Vagina (tissue), 2 donors: ENCODE measurements around the gene C7orf57. TPM values are rescaled to one million over a fixed set of nuclear protein-coding genes. Genes with fewer than 3 reads are reported as not detected.

ENCODE experiments used
- DNase-seq, 2 donors: peaks; one replicate each; pipeline ENCODE4 v3.0.0-alpha.2; 2017; ENCODE audit errors: extremely low spot score in 2 of 2
- H3K27ac ChIP-seq: fragments of 200-600 bp; sonication (generic); one replicate; pipeline ENCODE4 v1.5.1; 2019
- H3K27me3 ChIP-seq: fragments of 200-600 bp; sonication (generic); one replicate; pipeline ENCODE4 v1.5.1; 2019
- H3K36me3 ChIP-seq, 2 donors: fragments of 200-600 bp; sonication (generic); one replicate each; pipeline ENCODE4 v1.5.1; 2017 to 2019
- H3K4me1 ChIP-seq: fragments of 200-600 bp; sonication (generic); one replicate; pipeline ENCODE4 v1.5.1; 2019
- H3K4me3 ChIP-seq, 2 donors: fragments of 200-600 bp; sonication (generic); 1 replicate in 1 of 2; 2 replicates in 1 of 2; pipeline ENCODE4 v1.5.1; 2016 to 2019
- H3K9me3 ChIP-seq: fragments of 200-600 bp; sonication (generic); one replicate; pipeline ENCODE4 v1.5.1; 2019
- POLR2A ChIP-seq, 2 donors: fragments of 450-650 bp; IDR thresholded peaks; one replicate each; pipeline ENCODE4 v1.6.1; 2017; ENCODE audit warnings: antibody characterized with exemption in 2 of 2, mild to moderate bottlenecking in 2 of 2, moderate library complexity in 2 of 2
- POLR2AphosphoS5 ChIP-seq, 2 donors: sonication (generic); formaldehyde crosslinking; IDR thresholded peaks; one replicate each; pipeline ENCODE4 v1.9.0; 2017; ENCODE audit warnings: antibody characterized with exemption in 2 of 2, mild to moderate bottlenecking in 2 of 2, low read depth in 1 of 2; ENCODE audit not compliant: insufficient read depth in 1 of 2
- intact Hi-C: fragments of 100-400 bp; cut with DNase I; formaldehyde crosslinking; loops from one replicate; pipeline ENCODE4 v1.15.1; 2023
- total RNA-seq: library from RNA; depleted of rRNA; stranded (reverse); fragments of >200 nt; gene quantifications from one replicate; pipeline ENCODE4 v1.2.3, GENCODE V29; 2016
- TF ChIP-seq, protein P1 (sequence below), 3 experiments: fragments of 450-650 bp in 2 of 3; fragments of 200-600 bp in 1 of 3; sonication (generic) in 1 of 3; IDR thresholded peaks; one replicate each; pipeline ENCODE4 v1.5.1; 2017 to 2019; ENCODE audit warnings: antibody characterized with exemption in 3 of 3, mild to moderate bottlenecking in 2 of 3, moderate library complexity in 2 of 3

The C7orf57 gene
- total RNA-seq, 1 donor from 2014 or later: not detected

DNA sequence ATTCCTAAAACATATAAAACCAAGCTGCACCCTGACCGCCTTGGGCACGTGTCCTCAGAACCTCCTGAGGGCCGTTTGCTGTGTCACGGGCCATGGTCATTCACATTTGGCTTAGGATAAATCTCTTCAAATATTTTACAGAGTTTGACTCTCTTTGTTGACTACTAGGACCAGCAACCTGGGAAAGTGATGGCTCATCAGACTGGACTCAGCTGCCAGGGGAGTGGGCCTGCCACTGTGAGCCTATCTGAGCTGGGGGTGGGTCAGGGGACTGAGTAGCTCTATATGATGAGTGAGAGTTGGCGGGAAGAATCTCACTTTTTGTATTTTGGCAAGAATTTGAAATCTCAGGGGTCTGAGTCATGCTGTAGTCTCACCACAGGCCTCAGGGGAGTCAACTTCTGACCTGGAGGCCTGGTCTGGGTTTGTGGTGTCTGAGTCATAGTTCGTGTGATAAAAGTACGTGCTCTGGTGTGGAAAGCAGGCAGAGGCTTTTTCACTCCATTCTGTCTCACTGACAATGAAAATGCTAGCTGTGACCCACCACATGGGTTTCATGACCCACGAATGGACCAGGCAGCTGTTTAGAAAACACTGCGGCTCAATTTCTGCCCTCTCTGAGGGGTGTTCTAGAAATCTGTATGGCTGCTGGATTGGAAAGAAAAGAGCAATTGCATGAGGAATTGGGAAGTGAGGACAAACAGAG is 49.5 kb downstream of the C7orf57 start:
- Histone ChIP-seq H3K4me3 (no peak overlapping the region), H3K27ac (peak overlapping the region; percentile 76), H3K36me3 (no peaks in the 10 kb centered on the region), H3K9me3 (no peaks in the 10 kb centered on the region), H3K27me3 (no peaks in the 10 kb centered on the region), H3K4me1 (peaks cover 21% of the 10 kb centered on the region)
- intact Hi-C loops: no loop called here
- DNase-seq: peak in 1 of 2 donors; percentile 96
- TF ChIP-seq, protein P1, sequence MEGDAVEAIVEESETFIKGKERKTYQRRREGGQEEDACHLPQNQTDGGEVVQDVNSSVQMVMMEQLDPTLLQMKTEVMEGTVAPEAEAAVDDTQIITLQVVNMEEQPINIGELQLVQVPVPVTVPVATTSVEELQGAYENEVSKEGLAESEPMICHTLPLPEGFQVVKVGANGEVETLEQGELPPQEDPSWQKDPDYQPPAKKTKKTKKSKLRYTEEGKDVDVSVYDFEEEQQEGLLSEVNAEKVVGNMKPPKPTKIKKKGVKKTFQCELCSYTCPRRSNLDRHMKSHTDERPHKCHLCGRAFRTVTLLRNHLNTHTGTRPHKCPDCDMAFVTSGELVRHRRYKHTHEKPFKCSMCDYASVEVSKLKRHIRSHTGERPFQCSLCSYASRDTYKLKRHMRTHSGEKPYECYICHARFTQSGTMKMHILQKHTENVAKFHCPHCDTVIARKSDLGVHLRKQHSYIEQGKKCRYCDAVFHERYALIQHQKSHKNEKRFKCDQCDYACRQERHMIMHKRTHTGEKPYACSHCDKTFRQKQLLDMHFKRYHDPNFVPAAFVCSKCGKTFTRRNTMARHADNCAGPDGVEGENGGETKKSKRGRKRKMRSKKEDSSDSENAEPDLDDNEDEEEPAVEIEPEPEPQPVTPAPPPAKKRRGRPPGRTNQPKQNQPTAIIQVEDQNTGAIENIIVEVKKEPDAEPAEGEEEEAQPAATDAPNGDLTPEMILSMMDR (IDR thresholded peaks at IDR 0.05): no peak
- TF ChIP-seq POLR2AphosphoS5 (IDR thresholded peaks at IDR 0.05; ENCODE audit: insufficient read depth in 1 of 2, low read depth in 1 of 2): peak; percentile 51 to 83

DNA sequence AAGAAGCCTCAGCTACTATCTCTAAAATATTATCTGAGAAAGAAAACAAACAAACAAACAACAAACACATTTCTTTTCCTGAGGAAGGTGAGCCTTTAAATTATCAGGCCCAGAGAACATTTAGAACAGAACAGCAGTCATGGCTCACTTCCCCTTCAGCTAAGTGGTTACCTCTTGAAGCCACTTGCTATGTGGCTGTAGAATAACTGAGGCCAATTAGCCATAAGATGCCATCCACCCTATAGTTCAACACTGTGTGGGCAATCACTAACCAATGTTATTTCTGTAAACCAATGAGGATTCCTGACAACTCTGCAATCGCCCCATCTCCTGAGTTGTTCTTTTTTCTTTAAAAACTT is 50.1 kb downstream of the C7orf57 start:
- Histone ChIP-seq H3K27ac (peak overlapping the region; percentile 76), H3K27me3 (no peaks in the 10 kb centered on the region), H3K36me3 (no peaks in the 10 kb centered on the region), H3K4me1 (peaks cover 27% of the 10 kb centered on the region), H3K9me3 (no peaks in the 10 kb centered on the region), H3K4me3 (no peak overlapping the region)
- no peak for TF ChIP-seq POLR2A (IDR thresholded peaks at IDR 0.05)
- TF ChIP-seq, protein P1 (IDR thresholded peaks at IDR 0.05): no peak
- no peak for TF ChIP-seq POLR2AphosphoS5 (IDR thresholded peaks at IDR 0.05; ENCODE audit: insufficient read depth in 1 of 2, low read depth in 1 of 2)
- intact Hi-C loops: no loop called here
- DNase-seq: no peak

DNA sequence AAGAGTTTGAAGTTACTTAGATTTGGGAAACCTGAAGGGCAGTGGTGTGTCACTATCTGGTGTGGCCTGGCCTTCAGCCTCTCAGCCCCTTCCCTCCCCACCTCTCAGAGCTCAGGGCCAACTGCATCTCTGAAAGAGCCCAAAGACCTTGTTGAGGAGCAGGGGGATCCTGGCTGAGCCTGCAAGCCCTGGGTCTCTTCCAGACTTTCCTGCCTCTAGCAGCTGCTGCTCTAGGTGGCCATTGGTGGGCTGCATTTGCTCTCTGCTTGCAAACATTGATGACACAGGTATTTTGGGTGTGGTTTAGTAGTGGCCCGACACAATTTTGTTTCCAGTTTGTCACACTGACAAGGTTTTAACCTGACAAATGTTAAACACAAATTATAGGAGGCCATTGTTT is 50.6 kb downstream of the C7orf57 start:
- no peaks in the 10 kb centered on the region for H3K9me3 ChIP-seq
- no peak for DNase-seq
- H3K27me3 ChIP-seq: no peaks in the 10 kb centered on the region
- peak overlapping the region; percentile 76 for H3K27ac ChIP-seq
- H3K36me3 ChIP-seq: no peaks in the 10 kb centered on the region
- peaks cover 32% of the 10 kb centered on the region for H3K4me1 ChIP-seq
- no peak overlapping the region for H3K4me3 ChIP-seq
- intact Hi-C loops: no loop called here
- TF ChIP-seq, protein P1 (IDR thresholded peaks at IDR 0.05): no peak
- TF ChIP-seq POLR2AphosphoS5 (IDR thresholded peaks at IDR 0.05; ENCODE audit: insufficient read depth in 1 of 2, low read depth in 1 of 2) (no peak), POLR2A (IDR thresholded peaks at IDR 0.05) (no peak)

GRCh38 chr7:48087349-48087748 is 52.0 kb downstream of the C7orf57 start:
- TF ChIP-seq POLR2AphosphoS5 (IDR thresholded peaks at IDR 0.05; ENCODE audit: insufficient read depth in 1 of 2, low read depth in 1 of 2) (no peak), POLR2A (IDR thresholded peaks at IDR 0.05) (no peak)
- TF ChIP-seq, protein P1 (IDR thresholded peaks at IDR 0.05): no peak
- Histone ChIP-seq H3K27ac (peak overlapping the region; percentile 6), H3K36me3 (peaks cover 0 to 1% of the 10 kb centered on the region in 2 donors), H3K4me3 (no peak overlapping the region), H3K27me3 (no peaks in the 10 kb centered on the region), H3K4me1 (peaks cover 32% of the 10 kb centered on the region), H3K9me3 (no peaks in the 10 kb centered on the region)
- peak in 1 of 2 donors; percentile 79 for DNase-seq
- intact Hi-C loops: no loop called here

GRCh38 chr7:48088559-48089045 is 53.3 kb downstream of the C7orf57 start:
- no peaks in the 10 kb centered on the region for H3K27me3 ChIP-seq
- peak in 1 of 2 donors; percentile 97 for DNase-seq
- H3K4me3 ChIP-seq: peak overlapping the region; percentile 76 to 79
- TF ChIP-seq POLR2AphosphoS5 (IDR thresholded peaks at IDR 0.05; ENCODE audit: insufficient read depth in 1 of 2, low read depth in 1 of 2): peak; percentile 66 to 83
- TF ChIP-seq, protein P1 (IDR thresholded peaks at IDR 0.05): no peak
- H3K4me1 ChIP-seq: peaks cover 32% of the 10 kb centered on the region
- no peaks in the 10 kb centered on the region for H3K9me3 ChIP-seq
- intact Hi-C loops: no loop called here
- H3K27ac ChIP-seq: peak overlapping the region; percentile 90
- peaks cover 0 to 14% of the 10 kb centered on the region in 2 donors for H3K36me3 ChIP-seq
